ENCODE measurements around the gene MVB12A. TPM values are rescaled to one million over a fixed set of nuclear protein-coding genes. Genes with fewer than 3 reads are reported as not detected.

Gene MVB12A
- total RNA-seq, result 50.7 and 56.6 TPM in 2 replicates
- long read RNA-seq, partial matches to known transcripts, result 0 of 2 reads
- long read RNA-seq, other reads (novel, unspliced or antisense), result 1 of 2 reads

DNA sequence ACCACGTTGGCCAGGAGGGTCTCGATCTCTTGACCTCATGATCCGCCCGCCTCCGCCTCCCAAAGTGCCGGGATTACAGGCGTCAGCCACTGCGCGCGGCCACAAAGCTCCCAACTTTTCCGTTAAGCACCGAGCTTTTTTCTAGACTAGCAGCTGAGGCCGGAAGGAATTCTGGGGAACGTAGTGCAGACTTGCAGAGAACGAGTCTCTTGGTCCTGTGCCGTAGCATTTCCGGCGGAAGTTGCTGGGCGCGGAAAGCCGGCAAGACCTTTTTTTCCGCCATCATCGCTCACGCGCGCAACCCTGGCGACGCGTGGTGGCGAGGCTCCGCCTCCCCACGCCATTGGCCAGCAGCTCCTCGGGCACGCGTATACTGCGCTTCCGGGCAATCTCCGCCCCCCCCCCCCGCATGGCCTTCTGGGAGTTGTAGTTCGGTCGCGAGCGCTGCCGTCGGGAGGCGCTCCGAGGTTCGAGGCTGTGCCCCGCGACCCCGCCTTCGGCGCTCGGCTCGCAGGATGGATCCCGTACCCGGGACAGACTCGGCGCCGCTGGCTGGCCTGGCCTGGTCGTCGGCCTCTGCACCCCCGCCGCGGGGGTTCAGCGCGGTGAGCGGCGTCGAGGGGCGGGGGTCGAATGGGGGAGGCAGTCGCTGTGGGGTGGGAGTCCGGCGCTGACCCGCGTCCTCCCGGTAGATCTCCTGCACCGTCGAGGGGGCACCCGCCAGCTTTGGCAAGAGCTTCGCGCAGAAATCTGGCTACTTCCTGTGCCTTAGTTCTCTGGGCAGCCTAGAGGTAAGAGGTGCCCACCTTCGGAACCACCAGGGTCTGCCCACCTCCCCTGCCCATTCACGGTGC lies at the start of gene MVB12A:
TSS of gene MVB12A (plus strand) at position 427 of the 854 bp plus-strand sequence. CDS start at position 516, 89 bp downstream.
- H3K4me1 Mint-ChIP-seq (ENCODE audit: low read depth), result peaks cover 12% of the 10 kb centered on the region
- peak within 1 kb of the TSS; percentile 79 for H3K4me3 Mint-ChIP-seq (ENCODE audit: low read depth)
- H3K27me3 Mint-ChIP-seq, result no peaks in the 10 kb centered on the region
- peak within 1 kb of the TSS; percentile 96 for H3K27ac Mint-ChIP-seq
- peaks cover 2% of the 10 kb centered on the region for H3K36me3 Mint-ChIP-seq (ENCODE audit: insufficient read depth)
- DNase-seq (ENCODE audit: low spot score, unreplicated experiment), result peak; percentile 90
- TF ChIP-seq, protein P1, sequence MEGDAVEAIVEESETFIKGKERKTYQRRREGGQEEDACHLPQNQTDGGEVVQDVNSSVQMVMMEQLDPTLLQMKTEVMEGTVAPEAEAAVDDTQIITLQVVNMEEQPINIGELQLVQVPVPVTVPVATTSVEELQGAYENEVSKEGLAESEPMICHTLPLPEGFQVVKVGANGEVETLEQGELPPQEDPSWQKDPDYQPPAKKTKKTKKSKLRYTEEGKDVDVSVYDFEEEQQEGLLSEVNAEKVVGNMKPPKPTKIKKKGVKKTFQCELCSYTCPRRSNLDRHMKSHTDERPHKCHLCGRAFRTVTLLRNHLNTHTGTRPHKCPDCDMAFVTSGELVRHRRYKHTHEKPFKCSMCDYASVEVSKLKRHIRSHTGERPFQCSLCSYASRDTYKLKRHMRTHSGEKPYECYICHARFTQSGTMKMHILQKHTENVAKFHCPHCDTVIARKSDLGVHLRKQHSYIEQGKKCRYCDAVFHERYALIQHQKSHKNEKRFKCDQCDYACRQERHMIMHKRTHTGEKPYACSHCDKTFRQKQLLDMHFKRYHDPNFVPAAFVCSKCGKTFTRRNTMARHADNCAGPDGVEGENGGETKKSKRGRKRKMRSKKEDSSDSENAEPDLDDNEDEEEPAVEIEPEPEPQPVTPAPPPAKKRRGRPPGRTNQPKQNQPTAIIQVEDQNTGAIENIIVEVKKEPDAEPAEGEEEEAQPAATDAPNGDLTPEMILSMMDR (IDR thresholded peaks at IDR 0.05; ENCODE audit: unreplicated experiment), result no peak
- no peaks in the 10 kb centered on the region for H3K9me3 Mint-ChIP-seq (ENCODE audit: low read depth)

DNA sequence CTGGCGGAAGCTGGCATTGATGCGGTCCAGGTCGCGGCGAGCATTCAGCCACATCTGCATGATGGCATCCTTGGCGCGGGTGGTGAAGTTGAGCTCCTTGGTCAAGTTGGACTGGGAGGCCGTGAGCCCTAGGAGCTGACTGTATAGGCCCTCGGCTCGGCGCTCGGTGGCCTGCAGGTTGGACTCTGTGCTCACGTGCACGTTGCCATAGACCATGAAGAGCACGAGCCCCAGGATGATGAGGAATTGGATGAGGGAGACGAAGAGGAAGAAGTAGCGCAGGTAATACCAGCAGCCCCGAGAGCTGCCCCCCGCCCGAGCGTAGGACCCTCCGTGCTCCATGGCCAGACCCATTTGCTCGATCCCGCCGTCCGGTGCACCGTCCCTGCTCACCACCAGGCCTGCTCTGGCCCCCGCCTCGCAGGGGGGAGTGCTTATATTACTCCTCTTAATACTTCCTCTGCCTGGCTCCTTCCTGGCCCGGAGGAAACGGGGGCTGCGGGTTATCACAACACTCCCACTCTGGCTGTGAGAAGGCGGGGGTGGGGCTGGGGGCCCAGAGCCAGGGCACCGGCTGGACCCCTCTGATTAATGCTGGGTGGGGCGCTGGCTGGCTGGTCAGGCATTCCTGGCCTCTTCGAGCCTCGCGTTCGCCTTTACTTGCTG lies 42.8 kb upstream of the MVB12A start, which contains the start of gene PLVAP:
TSS of gene PLVAP (minus strand) at position 408 of the 666 bp plus-strand sequence. CDS start at position 354, 54 bp downstream.
- peaks cover 3% of the 10 kb centered on the region for H3K9me3 Mint-ChIP-seq (ENCODE audit: low read depth)
- H3K27me3 Mint-ChIP-seq, result no peaks in the 10 kb centered on the region
- no peak for DNase-seq (ENCODE audit: low spot score, unreplicated experiment)
- no peak within 1 kb of the TSS for H3K27ac Mint-ChIP-seq
- H3K4me1 Mint-ChIP-seq (ENCODE audit: low read depth), result peaks cover 3% of the 10 kb centered on the region
- H3K4me3 Mint-ChIP-seq (ENCODE audit: low read depth), result no peak within 1 kb of the TSS
- TF ChIP-seq, protein P1 (IDR thresholded peaks at IDR 0.05; ENCODE audit: unreplicated experiment), result no peak
- H3K36me3 Mint-ChIP-seq (ENCODE audit: insufficient read depth), result no peaks in the 10 kb centered on the region

DNA sequence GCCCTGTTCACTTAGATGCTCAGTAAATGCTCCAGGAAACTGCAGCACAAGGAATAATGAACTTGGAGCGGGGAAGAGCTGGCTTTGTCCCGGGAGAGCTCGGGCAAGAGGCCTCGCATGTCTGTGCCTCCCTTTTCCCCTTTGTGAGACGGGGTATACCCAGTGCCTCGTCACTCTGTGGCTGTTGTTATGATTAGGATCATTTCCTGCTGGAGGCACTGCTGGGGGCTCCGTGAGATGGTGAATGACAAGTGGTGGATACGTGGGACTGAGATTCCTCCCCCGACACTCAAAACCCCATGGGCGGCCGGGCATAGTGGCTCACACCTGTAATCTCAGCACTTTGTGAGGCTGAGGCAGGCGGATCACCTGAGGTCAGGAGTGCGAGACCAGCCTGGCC lies 41.6 kb upstream of the MVB12A start:
- Mint-ChIP-seq H3K27me3 (no peaks in the 10 kb centered on the region), H3K27ac (no peak overlapping the region), H3K9me3 (ENCODE audit: low read depth) (peaks cover 3% of the 10 kb centered on the region), H3K36me3 (ENCODE audit: insufficient read depth) (no peaks in the 10 kb centered on the region), H3K4me3 (ENCODE audit: low read depth) (no peak overlapping the region), H3K4me1 (ENCODE audit: low read depth) (peaks cover 4% of the 10 kb centered on the region)
- no peak for DNase-seq (ENCODE audit: low spot score, unreplicated experiment)
- TF ChIP-seq, protein P1 (IDR thresholded peaks at IDR 0.05; ENCODE audit: unreplicated experiment), result no peak

DNA sequence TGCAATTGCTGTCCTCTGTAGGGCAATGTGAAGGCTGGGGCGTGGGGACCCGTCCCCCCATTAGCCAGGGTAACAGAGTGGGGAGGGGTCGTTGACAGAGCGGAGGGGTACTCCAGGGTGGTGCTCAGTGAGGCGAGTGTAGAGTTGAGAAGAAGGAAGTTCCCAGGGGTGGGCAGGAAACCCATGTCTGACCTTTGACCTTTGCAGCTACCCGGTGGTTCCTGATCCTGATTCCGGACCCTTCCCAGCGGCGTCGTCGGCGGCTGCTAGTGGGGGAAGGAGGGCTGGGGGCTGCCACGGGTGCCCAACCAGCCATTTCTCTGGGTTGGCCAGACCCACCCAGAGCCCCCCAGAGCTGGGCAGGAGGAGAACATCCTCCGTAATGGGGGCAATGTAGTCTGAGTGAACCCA lies 40.6 kb upstream of the MVB12A start:
- DNase-seq (ENCODE audit: low spot score, unreplicated experiment), result no peak
- Mint-ChIP-seq H3K4me3 (ENCODE audit: low read depth) (no peak overlapping the region), H3K36me3 (ENCODE audit: insufficient read depth) (no peaks in the 10 kb centered on the region), H3K27ac (peak overlapping the region; percentile 57), H3K27me3 (no peaks in the 10 kb centered on the region), H3K4me1 (ENCODE audit: low read depth) (peaks cover 4% of the 10 kb centered on the region), H3K9me3 (ENCODE audit: low read depth) (peaks cover 3% of the 10 kb centered on the region)
- TF ChIP-seq, protein P1 (IDR thresholded peaks at IDR 0.05; ENCODE audit: unreplicated experiment), result no peak

DNA sequence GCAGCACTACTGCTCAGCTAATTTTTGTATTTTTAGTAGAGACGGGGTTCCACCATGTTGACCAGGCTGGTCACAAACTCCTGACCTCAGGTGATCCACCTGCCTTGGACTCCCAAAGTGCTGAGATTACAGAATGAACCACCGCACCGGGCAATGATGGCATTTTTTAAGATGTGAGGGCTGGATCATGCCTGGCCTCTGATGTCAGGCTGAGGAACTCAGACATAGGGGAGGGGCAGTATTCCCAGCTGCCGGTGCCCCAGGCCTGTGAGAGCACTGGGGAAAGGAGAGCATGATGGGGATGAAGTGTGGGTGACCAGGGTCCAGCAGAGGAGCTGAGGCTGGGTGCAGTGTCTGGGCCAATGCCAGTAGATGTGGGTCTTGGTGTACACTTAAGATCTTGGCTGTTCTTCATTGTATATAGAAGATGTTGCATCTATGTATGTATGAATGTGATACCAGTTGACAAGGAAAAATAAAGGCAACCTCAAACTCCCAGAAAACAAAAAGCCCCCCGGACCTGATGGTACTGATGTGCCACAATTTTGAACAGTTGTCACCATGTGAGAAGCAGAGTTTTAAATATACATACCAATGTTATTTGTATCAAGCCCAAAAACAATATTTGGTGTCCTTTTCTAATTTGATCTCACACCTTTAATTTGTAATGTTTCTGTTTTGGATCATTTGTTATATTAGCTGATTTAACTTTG lies 39.3 kb upstream of the MVB12A start:
- Mint-ChIP-seq H3K36me3 (ENCODE audit: insufficient read depth) (no peaks in the 10 kb centered on the region), H3K4me3 (ENCODE audit: low read depth) (no peak overlapping the region), H3K4me1 (ENCODE audit: low read depth) (peaks cover 4% of the 10 kb centered on the region), H3K27me3 (no peaks in the 10 kb centered on the region), H3K27ac (no peak overlapping the region), H3K9me3 (ENCODE audit: low read depth) (peaks cover 3% of the 10 kb centered on the region)
- no peak for DNase-seq (ENCODE audit: low spot score, unreplicated experiment)
- TF ChIP-seq, protein P1 (IDR thresholded peaks at IDR 0.05; ENCODE audit: unreplicated experiment), result no peak
